HG03354 (cell line): ENCODE results near the gene CD27.
"Not testable (repeated sequence)": the region's sequence is repeated elsewhere in the genome, so short reads cannot be mapped to it uniquely, and the experiment has no call there.

Experiments
- ATAC-seq: cut with Tn5 transposase; IDR thresholded peaks from one replicate; pipeline ENCODE4 v1.9.1; 2021; ENCODE audit warnings: mild to moderate bottlenecking; ENCODE audit not compliant: unreplicated experiment, poor library complexity, severe bottlenecking

Gene CD27

DNA sequence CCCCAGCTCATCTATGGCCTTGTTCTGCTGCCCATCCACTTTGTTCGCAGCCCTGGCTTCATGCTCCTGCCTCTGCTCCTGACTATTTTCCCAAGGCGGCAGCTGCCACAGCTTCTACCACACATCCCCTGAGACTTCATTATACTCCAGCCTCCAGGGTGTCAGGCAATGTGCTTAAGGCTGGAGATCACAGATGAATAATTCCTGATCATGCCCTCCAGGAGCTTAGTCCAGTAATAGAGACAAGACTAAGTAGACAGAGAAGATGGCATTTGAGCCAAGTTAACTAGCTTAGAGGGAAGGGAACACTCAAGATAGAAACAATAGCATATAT is 14.2 kb downstream of the CD27 start:
- ATAC-seq = no peak

DNA sequence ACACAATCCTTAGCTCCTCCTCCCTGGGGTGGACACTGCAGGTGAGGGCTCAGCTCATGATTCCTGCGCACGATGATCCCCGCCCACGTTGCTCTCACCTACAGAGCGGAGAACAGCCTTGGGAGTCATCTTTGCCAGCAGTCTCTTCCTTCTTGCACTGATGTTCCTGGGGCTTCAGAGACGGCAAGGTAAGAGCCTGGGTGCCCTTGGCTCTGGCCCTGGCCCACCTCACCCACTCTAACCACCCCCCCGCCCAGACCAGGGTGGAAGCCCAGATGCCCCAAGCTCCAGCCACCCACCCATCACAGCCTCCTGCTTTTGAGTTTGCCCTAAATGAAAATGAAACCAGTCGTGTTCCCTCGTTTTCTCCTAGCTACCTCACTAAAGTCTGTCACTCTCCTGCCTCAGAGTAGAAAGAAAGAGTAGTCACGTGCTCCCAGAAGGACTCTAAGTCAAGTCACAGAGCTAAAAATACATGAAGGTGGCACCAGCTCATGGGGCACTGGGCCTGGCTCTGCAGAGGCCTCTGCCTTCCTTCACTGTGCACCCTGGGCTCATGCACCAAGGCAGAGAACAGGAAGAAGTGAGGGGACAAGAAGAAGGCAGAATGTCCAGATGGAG is 16.1 kb downstream of the CD27 start:
- ATAC-seq = no peak

DNA sequence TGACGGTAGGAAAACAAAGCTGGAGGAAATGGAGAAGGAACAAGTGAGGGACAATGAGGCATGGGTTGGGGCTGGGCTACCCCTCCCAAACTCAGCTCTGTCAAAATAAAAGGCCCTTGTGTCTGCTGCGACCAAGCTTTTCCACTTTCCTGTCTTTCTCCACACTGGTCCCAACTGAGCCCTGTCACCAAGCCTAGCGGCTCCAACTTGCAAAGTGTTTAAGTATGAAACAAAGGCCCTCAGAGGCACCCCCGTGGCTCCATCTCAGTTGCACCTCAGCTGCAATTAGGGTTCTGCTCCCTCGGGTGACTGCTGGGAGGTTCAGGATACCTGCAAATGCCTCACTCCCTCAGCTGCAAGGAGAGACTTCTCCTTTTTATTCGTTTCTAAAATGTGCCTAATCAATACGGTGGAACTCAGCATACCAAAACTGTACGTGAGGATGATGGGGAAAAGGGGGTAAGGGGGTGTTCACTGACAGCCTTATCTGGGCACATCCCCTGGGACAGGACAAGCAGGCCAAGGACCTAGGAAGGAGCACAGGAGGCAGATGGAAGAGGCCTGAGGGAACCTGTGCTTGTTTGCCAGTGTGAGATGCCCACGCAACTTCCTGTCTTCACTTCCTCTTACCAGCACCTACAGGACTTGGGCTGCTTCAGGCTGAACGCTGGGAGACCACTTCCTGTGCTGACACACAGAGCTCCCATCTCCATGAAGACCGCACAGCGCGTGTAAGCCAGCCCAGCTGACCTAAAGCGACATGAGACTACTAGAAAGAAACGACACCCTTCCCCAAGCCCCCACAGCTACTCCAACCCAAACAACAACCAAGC is 16.9 kb downstream of the CD27 start:
- peak; percentile 89 for ATAC-seq

DNA sequence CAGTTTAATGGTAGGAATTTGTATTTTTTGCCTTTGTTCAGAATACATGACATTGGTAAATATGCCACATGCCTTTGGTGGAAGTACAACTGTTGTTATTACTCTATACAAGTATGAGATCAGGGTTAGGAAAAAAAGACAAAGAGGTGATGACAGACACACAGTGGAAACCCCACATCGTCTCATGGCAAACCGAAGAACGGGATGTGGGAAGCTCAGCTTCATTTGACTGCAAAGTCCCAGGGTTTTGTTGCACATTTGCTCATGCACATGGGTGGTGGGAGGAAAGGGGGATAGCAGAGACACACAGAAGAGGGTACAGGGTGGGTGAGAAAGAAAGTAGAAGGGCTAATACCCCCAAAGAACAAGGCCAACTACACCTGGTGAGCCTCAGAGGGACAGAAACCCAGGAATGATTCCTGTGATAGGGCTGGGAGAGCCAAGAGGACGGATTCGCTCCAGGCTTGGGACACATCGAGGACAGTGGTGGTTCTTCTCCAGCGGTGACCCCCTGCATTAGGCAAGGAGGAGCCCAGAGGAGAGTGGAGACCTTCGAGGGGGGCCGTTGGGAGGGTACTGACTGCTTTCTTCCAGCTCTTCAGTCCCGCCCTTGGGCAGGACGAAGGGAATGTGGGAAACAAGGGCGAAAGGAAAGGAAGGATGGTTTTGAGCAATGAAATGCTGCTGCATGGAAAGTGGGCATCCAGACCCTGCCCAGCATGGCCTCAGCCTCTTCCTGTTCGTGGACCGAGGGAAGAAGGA is 17.7 kb downstream of the CD27 start:
- ATAC-seq = peak; percentile 2

DNA sequence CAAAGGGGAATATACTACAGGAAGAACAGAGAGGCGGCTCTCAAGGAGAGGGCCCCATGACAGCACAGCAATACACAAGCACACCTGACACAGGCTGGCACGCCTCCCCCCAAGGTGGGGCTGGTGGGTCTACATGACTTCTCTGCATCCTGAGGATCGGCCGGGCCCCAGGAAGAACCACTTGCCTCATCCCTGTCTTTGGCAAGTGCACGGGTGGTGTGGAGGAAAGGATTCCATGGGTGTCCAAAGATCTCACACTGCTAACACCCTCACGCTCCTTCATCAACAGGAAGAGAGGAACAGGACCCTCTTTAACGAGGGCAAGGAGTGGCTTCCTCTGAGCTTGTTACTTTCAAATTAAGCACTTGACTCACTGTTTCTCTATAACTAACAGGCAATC is 18.5 kb downstream of the CD27 start:
- ATAC-seq = no peak

DNA sequence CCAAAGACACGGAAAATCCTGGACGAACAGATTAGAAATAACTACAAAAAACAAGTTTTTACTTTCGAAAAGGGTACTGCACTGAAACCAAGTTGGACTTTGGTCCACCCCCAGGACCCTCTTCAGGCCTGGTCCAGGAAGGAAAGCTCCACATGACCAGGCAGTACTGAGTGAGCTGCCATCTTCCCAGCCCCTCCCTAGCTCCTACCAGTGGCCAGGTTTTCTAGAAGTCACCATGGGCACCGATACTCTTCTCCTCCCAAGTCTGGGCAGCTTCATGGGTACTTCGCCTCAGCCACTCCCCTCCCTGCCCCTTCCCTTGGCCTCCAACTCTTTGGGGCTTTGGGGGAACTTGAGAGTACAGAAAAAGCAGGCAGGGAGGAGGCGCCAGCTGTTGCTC is 19.1 kb downstream of the CD27 start:
- ATAC-seq = no peak

DNA sequence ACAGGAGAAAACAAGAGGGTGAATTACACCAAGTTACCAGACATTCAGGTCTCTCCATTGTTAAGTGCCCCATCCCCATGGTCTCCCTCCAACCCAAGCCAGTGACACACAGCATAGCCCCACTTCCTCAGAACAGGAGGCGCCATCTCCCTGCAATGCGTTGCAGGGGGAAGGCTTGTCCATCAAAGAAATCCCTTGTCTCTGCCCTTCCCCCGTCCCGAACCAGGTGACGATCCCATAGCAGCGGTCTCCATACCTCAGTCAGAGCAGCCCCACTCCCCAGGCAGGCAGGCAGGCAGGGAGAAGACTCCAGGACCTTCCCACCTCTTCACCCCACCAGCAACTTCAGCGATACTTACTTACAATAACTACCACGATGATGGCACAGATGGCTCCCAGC is 19.8 kb downstream of the CD27 start:
- no peak for ATAC-seq

DNA sequence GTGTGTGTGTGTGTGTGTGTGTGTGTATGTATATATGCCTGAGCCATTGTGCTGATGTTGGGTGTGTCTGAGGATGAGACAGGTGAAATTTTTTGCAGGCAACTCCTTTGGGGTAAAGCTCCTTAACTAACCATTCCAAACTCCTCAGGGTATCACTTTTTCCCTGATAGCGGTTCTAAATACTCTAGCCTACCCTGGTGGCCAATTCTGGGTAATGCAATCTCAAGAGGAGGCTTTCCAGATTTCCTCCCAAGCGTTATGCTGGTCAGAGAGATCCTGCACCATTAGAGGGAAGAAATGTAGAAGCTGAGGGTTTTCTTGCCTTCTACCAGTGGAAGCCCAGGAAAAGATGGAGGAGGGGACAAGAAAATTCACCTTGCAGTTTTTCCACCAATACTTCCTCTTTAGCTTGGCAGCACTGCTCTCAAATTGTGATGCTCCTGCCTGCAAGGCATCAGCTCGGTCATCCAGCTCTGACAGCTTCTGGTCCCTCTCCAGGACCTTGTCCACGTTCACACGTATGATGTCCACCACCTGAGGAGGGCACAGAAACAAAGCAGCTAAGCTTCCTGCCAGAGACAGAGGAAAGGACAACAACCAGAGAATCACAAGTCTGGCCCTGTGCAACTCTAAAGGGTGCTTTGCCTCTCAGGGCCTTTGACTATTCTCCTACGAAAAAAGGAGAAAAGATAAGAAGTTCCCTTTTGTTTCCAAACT is 20.9 kb downstream of the CD27 start:
- ATAC-seq = no peak

DNA sequence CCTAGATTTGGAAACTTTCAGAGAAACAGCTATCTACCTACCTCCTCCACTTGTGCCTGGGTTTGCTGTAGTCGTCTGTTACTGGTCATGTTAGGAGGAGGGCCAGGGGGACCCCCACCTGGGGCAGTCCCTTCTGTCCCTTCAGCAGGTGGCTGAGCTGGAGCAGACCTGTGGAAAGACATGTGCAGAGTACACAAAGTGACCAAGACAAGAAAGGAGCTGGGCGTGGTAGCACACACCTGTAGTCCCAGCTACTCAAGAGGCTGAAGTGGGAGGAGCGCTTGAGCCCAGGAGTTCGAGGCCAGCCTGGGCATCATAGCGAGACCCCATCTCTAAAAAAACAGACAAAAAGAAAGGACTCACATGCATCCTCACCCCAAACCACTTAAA is 21.4 kb downstream of the CD27 start:
- ATAC-seq = no peak

DNA sequence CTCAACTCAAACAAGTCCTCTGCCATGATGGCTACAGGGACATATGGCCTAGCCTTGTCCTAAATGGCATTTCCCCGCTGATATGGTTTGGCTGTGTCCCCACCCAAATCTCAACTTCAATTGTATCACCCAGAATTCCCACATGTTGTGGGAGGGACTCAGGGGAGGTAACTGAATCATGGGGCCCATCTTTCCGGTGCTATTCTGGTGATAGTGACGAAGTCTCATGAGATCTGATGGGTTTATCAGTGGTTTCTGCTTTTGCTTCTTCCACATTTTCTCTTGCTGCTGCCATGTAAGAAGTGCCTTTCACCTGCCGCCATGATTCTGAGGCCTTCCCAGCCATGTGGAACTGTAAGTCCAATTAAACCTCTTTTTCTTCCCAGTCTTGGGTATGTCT is 22.0 kb downstream of the CD27 start:
- ATAC-seq = not testable (repeated sequence)

DNA sequence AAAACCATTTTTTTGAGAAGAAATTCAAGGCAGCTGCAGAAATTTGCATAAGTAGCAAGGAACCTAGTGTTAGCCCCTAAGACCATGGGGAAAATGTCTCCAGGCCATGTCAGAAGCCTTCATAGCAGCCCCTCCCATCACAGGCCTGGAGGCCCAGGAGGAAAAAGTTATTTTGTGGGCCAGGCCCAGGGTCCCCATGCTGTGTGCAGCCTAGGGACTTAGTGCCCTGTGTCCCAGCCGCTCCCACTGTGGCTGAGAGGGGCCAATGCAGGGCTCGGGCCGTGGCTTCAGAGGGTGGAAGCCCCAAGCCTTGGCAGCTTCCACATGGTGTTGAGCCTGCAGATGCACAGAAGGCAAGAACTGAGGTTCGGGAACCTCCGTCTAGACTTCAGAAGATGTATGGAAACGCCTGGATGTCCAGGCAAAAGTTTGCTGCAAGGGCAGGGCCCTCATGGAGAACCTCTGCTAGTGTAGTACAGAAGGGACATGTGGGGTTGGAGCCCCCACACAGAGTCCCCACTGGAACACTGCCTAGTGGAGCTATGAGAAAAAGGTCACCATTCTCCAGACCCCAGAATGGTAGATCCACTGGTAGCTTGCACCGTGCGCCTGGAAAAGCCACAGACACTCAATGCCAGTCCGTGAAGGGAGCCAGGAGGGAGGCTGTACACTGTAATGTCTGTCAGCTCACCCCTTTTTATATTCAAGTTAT is 23.0 kb downstream of the CD27 start:
- ATAC-seq = not testable (repeated sequence)

DNA sequence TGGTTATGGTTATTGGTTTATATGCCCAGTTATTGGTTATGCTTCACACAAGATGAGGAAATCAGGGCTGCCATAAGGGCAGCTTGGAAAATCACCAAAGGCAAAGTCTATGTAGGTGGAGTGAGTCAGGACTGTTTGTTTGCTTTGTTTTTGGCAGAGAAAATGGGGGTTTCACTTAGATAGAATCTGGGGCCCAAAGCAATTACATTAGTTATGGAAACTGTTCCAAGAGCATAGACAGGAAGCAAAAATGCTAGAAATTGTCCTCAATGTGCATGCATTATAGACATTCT is 23.5 kb downstream of the CD27 start:
- ATAC-seq = no peak

DNA sequence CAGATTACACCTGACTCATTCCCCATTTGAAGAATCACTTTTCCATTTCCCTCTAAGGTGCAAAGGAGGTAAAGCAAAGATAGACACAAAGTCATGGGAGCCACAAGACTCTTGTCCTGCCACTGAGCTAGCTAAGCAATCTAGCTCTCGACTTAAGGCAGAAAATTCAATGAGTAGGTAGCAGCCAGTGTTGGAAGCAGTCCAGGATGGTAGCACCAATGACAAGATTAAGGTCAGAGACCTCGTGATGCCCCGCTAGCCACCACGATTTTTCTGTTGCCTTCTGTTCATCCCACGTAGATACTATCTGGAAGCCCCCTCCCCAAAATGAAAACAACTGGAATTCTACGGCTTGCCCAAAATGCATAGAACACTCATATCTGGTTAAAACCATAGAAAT is 24.3 kb downstream of the CD27 start:
- ATAC-seq = no peak

DNA sequence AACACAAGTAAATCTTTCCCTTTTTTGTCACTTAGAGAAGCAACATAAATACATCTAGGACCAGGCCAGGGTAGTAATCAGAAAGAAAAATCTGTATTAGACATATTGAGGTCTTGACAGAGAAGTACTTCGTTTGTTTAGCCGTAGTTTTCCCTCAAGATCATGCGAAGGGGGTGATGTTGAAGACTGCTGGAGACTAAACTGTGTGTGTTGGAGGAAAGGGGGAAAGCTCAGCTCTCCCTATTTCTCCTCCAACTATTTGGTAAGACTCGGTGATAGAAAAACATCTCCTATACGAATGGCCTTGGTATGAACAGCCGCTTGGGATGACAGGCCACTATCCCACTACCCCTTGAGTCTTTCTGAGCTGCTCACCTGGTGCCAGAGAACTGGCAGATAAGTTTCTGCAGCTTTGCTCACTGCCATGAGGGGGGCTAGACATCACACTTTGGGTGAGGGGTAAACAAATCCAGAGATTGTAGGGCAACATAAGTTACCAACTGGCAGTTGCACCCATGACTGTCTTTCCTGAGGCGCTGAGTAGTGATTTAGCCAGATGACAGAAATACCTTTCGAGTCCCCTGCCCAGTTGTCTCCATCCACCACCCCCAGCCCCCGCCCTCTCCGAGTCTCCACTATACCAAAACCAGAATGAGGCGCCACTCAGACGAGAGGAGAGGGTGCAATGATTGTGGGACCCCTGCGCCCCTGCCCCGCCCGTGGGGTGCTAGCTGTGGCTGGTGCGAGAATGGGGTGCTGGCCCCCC is 25.0 kb downstream of the CD27 start:
- no peak for ATAC-seq

DNA sequence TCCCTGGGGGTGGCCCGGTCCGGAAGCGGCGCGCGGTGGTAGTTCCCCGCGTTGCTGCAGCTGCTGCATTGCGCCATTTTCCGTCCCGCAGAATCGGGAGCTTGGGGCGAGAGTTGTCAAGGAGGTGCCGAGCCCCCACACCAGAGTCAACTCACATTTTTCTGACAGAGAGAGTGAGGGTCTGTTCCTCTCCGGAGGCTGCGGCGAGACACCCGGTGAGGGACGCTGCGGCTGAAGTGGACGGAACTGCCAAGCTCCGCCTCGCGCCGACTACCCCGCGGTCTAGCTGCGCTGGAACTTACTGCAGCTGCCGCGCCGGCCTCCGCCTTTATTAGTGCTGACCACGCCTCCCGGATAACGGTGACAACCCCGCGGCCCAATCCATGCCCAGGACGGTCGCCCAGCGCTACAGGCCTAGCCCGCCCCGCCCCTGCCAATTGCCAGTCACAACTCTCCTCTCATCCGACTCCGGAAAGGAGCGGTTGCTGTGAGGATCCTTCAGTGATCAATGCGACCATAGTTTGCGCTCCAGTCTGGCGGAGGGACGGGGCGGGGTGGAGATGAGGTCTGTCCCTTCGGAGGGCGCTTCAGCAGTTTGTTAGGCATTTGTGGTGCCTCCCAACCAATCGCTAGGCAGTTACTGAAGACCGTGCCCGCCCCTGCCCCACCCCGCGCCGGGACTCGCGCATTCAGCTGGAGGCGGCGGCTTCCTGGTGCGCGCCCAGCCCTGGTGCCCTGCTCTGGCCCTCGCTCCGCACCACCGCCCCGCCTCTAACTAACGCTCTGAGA is 25.8 kb downstream of the CD27 start, which contains the start of gene VAMP1:
Gene VAMP1, minus strand, starts transcription at position 303 of the 789 bp plus-strand sequence. Its CDS starts 146 bp downstream, at position 157.
- peak; percentile 90 for ATAC-seq

DNA sequence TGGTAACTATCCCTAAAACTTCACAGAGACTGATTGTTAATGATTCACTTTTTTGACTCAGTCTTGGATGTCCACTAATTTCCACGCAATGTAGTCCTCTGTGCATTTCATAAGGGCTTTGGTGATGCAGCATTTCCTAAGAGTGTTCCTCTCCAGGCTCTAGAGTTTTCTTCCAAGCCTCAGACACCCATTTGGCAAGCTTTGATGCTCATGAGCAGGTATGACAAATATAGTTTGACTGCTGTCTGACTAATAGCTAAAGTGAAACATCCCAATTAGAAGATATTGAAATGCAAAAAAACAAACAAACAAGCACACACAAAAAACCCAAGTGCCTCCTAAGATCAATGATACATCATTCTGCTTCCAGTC is 27.2 kb downstream of the CD27 start:
- ATAC-seq = no peak

DNA sequence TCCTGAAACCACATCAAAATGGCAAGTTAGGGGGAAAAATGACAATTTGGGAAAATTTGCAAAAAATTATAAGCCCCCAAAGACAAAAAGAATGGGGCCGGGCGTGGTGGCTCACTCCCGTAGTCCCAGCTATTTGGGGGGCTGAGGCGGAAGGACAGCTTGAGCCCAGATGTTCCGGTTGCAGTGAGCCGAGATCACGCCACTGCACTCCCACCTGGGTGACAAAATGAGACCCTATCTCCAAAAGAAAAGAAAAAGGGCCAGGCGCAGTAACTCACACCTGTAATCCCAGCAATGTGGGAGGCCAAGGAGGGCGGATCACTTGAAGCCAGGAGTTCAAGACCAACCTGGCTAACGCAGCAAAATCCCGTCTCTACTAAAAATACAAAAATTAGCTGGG is 27.7 kb downstream of the CD27 start:
- ATAC-seq = no peak

DNA sequence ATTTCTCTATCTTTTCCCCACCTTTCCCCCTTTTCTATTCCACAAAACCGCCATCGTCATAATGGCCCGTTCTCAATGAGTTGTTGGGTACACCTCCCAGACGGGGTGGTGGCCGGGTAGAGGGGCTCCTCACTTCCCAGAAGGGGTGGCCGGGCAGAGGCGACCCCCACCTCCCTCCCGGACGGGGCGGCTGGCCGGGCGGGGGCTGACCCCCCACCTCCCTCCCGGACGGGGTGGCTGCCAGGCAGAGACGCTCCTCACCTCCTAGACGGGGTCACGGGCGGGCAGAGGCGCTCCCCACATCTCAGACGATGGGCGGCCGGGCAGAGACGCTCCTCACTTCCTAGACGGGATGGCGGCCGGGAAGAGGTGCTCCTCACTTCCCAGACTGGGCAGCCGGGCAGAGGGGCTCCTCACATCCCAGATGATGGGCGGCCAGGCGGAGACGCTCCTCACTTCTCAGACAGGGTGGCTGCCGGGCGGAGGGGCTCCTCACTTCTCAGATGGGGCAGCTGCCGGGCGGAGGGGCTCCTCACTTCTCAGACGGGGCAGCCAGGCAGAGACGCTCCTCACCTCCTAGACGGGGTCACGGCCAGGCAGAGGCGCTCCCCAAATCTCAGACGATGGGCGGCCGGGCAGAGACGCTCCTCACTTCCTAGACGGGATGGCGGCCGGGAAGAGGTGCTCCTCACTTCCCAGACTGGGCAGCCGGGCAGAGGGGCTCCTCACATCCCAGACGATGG is 30.6 kb downstream of the CD27 start:
- not testable (repeated sequence) for ATAC-seq
